ENCODE measurements around the gene PIGQ. TPM values are rescaled to one million over a fixed set of nuclear protein-coding genes. Genes with fewer than 3 reads are reported as not detected.

PIGQ gene
- total and polyA plus RNA-seq, 2 of the 13 experiments (the other 11 are each of a cell fraction or from before 2014, with no cell fraction given) = 7.7 to 19.7 TPM

GRCh38 chr16:590188-590814 is 20.5 kb downstream of the PIGQ start (continued):
- TF ChIP-seq, protein P1, sequence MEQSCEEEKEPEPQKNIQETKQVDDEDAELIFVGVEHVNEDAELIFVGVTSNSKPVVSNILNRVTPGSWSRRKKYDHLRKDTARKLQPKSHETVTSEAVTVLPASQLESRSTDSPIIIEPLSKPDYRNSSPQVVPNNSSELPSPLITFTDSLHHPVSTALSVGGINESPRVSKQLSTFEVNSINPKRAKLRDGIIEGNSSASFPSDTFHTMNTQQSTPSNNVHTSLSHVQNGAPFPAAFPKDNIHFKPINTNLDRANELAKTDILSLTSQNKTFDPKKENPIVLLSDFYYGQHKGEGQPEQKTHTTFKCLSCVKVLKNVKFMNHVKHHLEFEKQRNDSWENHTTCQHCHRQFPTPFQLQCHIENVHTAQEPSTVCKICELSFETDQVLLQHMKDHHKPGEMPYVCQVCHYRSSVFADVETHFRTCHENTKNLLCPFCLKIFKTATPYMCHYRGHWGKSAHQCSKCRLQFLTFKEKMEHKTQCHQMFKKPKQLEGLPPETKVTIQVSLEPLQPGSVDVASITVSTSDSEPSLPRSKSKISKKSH (CRISPR knock-in tag; IDR thresholded peaks at IDR 0.05; ENCODE audit: borderline replicate concordance) = 0 out of 2 replicates have a peak, but pooled peaks have one; percentile 21
- TF ChIP-seq TCF12 (IDR thresholded peaks at IDR 0.05) = no peak
- TF ChIP-seq TCF12 (CRISPR knock-in tag; IDR thresholded peaks at IDR 0.05) = no peak
- TF ChIP-seq ZMYM2 (CRISPR knock-in tag; IDR thresholded peaks at IDR 0.05) = no peak
- 0 out of 2 replicates have a peak, but pooled peaks have one; percentile 45 for TF ChIP-seq ZNF142 (CRISPR knock-in tag; IDR thresholded peaks at IDR 0.05)
- TF ChIP-seq, protein P2, sequence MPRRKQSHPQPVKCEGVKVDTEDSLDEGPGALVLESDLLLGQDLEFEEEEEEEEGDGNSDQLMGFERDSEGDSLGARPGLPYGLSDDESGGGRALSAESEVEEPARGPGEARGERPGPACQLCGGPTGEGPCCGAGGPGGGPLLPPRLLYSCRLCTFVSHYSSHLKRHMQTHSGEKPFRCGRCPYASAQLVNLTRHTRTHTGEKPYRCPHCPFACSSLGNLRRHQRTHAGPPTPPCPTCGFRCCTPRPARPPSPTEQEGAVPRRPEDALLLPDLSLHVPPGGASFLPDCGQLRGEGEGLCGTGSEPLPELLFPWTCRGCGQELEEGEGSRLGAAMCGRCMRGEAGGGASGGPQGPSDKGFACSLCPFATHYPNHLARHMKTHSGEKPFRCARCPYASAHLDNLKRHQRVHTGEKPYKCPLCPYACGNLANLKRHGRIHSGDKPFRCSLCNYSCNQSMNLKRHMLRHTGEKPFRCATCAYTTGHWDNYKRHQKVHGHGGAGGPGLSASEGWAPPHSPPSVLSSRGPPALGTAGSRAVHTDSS (CRISPR knock-in tag; conservative IDR thresholded peaks at IDR 0.05) = 0 out of 2 replicates have a peak, but pooled peaks have one; percentile 70

Data from HepG2 (cell line).